22Rv1 (cell line): ENCODE measurements around the gene TCAP.

ENCODE experiments used
- ZFX ChIP-seq: fragments of 450-650 bp; IDR thresholded peaks from 2 replicates; pipeline ENCODE4 v1.6.1; 2017; ENCODE audit warnings: antibody characterized with exemption, borderline replicate concordance
- TF ChIP-seq, protein P1 (sequence below): fragments of 450-650 bp; IDR thresholded peaks from 2 replicates; pipeline ENCODE4 v1.5.1; 2017; ENCODE audit warnings: mild to moderate bottlenecking

DNA sequence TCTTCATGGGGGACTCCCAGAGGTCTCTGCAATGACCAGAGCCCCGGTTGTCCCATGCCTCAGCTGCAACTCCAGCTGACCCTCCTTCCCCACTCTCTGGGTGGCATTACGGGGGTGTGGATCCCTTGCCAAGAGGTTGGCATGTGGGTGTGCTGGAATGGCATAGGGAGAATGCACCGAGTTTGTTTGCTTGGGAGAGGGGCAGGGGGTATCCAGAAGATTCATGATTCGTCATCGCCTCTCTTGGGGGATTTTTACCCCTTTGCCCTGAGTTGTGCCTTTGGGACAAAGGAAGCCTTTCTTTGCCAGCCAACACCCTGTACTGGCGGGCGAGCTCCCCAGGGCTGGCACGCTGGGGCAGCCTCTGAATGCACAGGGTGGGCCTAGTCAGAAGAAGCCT lies 41.2 kb downstream of the TCAP start:
- TF ChIP-seq, protein P1, sequence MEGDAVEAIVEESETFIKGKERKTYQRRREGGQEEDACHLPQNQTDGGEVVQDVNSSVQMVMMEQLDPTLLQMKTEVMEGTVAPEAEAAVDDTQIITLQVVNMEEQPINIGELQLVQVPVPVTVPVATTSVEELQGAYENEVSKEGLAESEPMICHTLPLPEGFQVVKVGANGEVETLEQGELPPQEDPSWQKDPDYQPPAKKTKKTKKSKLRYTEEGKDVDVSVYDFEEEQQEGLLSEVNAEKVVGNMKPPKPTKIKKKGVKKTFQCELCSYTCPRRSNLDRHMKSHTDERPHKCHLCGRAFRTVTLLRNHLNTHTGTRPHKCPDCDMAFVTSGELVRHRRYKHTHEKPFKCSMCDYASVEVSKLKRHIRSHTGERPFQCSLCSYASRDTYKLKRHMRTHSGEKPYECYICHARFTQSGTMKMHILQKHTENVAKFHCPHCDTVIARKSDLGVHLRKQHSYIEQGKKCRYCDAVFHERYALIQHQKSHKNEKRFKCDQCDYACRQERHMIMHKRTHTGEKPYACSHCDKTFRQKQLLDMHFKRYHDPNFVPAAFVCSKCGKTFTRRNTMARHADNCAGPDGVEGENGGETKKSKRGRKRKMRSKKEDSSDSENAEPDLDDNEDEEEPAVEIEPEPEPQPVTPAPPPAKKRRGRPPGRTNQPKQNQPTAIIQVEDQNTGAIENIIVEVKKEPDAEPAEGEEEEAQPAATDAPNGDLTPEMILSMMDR: no peak
- TF ChIP-seq ZFX: no peak
